Esophagus squamous epithelium (tissue), 5 donors: Measurements from ENCODE around the gene FRMD4A. TPM values are rescaled to one million over a fixed set of nuclear protein-coding genes. Genes with fewer than 3 reads are reported as not detected.
"Not testable (repeated sequence)": the region's sequence is repeated elsewhere in the genome, so short reads cannot be mapped to it uniquely, and the experiment has no call there.

Experiments
- DNase-seq: peaks from one replicate; lab custom pipeline; 2025; lab: John Stamatoyannopoulos, UW
- H3K27ac ChIP-seq, 4 donors: fragments of 200-600 bp; sonication (generic); one replicate each; pipeline ENCODE4 v1.5.1; 2016 to 2019; ENCODE audit warnings: mild to moderate bottlenecking in 1 of 4
- H3K27me3 ChIP-seq, 4 donors: fragments of 200-600 bp; sonication (generic); 1 replicate in 3 of 4; 2 replicates in 1 of 4; pipeline versions ENCODE4 v1.5.1 to v1.6.0; 2017 to 2021; ENCODE audit warnings: antibody characterized with exemption in 1 of 4
- H3K36me3 ChIP-seq, 3 donors: fragments of 200-600 bp; sonication (generic); one replicate each; pipeline ENCODE4 v1.5.1; 2016 to 2019
- H3K4me1 ChIP-seq, 3 donors: fragments of 200-600 bp; sonication (generic); one replicate each; pipeline ENCODE4 v1.5.1; 2017 to 2019
- H3K4me3 ChIP-seq, 4 donors: fragments of 200-600 bp; sonication (generic); 1 replicate in 3 of 4; 2 replicates in 1 of 4; pipeline ENCODE4 v1.5.1; 2016 to 2019; ENCODE audit warnings: mild to moderate bottlenecking in 2 of 4, moderate library complexity in 1 of 4
- H3K9me3 ChIP-seq, 3 donors: fragments of 200-600 bp; sonication (generic); one replicate each; pipeline ENCODE4 v1.5.1; 2016 to 2019
- CTCF ChIP-seq, 6 experiments: fragments of 450-650 bp in 4 of 6; fragments of 200-600 bp in 2 of 6; sonication (generic) in 2 of 6; IDR thresholded peaks; one replicate each; pipeline ENCODE4 v1.5.1; 2016 to 2019; ENCODE audit warnings: antibody characterized with exemption in 6 of 6, mild to moderate bottlenecking in 4 of 6, moderate library complexity in 4 of 6
- POLR2A ChIP-seq, 4 donors: fragments of 450-650 bp; IDR thresholded peaks; one replicate each; pipeline ENCODE4 v1.6.1; 2017; ENCODE audit warnings: antibody characterized with exemption in 4 of 4, mild to moderate bottlenecking in 4 of 4, moderate library complexity in 3 of 4
- WGBS, 2 donors: methylation state at CpG; one replicate each; pipeline ENCODE4 v1.1.5; 2018; 5-methylcytosine and 5-hydroxymethylcytosine counted together
- intact Hi-C: fragments of 100-400 bp; cut with DNase I; formaldehyde crosslinking; loops from one replicate; pipeline ENCODE4 v1.15.0; 2022
- total RNA-seq, 4 donors: library from RNA; depleted of rRNA; stranded (reverse); fragments of >200 nt; gene quantifications; one replicate each; pipeline ENCODE4 v1.1.0, GENCODE V29; 2016
- donor health status: DM: yes; HTN: yes; CAD: no.

FRMD4A gene
- total RNA-seq, 4 donors from 2014 or later = 7.3 to 15.3 (median 8.6) TPM

GRCh38 chr10:13867822-13868221, 462.9 kb downstream of the FRMD4A start:
- no peaks in the 10 kb centered on the region for H3K36me3 ChIP-seq
- no peaks in the 10 kb centered on the region for H3K27me3 ChIP-seq
- H3K4me3 ChIP-seq = no peak overlapping the region
- no peak for DNase-seq
- H3K4me1 ChIP-seq = peaks cover 0 to 5% (median 4%) of the 10 kb centered on the region in 3 donors
- no peak overlapping the region for H3K27ac ChIP-seq
- intact Hi-C loops = no loop called here
- no peaks in the 10 kb centered on the region for H3K9me3 ChIP-seq
- 78% methylated on average over 1 of the region's 1 CpG for WGBS, 2 donors
- TF ChIP-seq CTCF (IDR thresholded peaks at IDR 0.05) = no peak
- TF ChIP-seq POLR2A (IDR thresholded peaks at IDR 0.05) = no peak

- TF ChIP-seq POLR2A (IDR thresholded peaks at IDR 0.05) (no peak), CTCF (IDR thresholded peaks at IDR 0.05) (no peak)
- intact Hi-C loops = no loop called here
- DNase-seq = no peak
- Histone ChIP-seq H3K36me3 (no peaks in the 10 kb centered on the region), H3K27ac (peak overlapping the region in 2 of 4 donors; percentile 5 to 71), H3K9me3 (no peaks in the 10 kb centered on the region), H3K4me1 (peaks cover 0 to 11% (median 4%) of the 10 kb centered on the region in 3 donors), H3K4me3 (no peak overlapping the region), H3K27me3 (no peaks in the 10 kb centered on the region)
- WGBS, 2 donors = 70 to 77% methylated on average over 10 to 12 of the region's 12 CpGs
Measured at GRCh38 chr10:13865758-13866491, 464.8 kb downstream of the FRMD4A start.

- H3K36me3 ChIP-seq, DNase-seq, H3K4me3 ChIP-seq, H3K9me3 ChIP-seq, intact Hi-C loops, H3K27me3 ChIP-seq: not testable (repeated sequence)
- 94 to 95% methylated on average over 4 of the region's 4 CpGs for WGBS, 2 donors
- Histone ChIP-seq H3K4me1 (peaks cover 0 to 11% (median 4%) of the 10 kb centered on the region in 3 donors), H3K27ac (peak overlapping the region in 1 of 4 donors; percentile 71)
Measured at GRCh38 chr10:13865220-13865619, 465.5 kb downstream of the FRMD4A start.

- intact Hi-C loops = no loop called here
- no peaks in the 10 kb centered on the region for H3K36me3 ChIP-seq
- H3K4me3 ChIP-seq = no peak overlapping the region
- no peaks in the 10 kb centered on the region for H3K9me3 ChIP-seq
- no peak for DNase-seq
- TF ChIP-seq CTCF (IDR thresholded peaks at IDR 0.05) (no peak), POLR2A (IDR thresholded peaks at IDR 0.05) (no peak)
- 40 to 50% methylated on average over 3 of the region's 3 CpGs for WGBS, 2 donors
- peak overlapping the region in 2 of 4 donors; percentile 13 to 21 for H3K27ac ChIP-seq
- no peaks in the 10 kb centered on the region for H3K27me3 ChIP-seq
- peaks cover 0 to 11% (median 4%) of the 10 kb centered on the region in 3 donors for H3K4me1 ChIP-seq
Measured at GRCh38 chr10:13862546-13863233, 468.0 kb downstream of the FRMD4A start.

- TF ChIP-seq CTCF (IDR thresholded peaks at IDR 0.05) = no peak
- no peak for TF ChIP-seq POLR2A (IDR thresholded peaks at IDR 0.05)
- 88 to 89% methylated on average over 13 to 14 of the region's 14 CpGs for WGBS, 2 donors
- H3K4me1 ChIP-seq = peaks cover 0 to 11% (median 4%) of the 10 kb centered on the region in 3 donors
- no peak for DNase-seq
- H3K27me3 ChIP-seq = no peaks in the 10 kb centered on the region
- no peaks in the 10 kb centered on the region for H3K9me3 ChIP-seq
- H3K27ac ChIP-seq = no peak overlapping the region
- H3K4me3 ChIP-seq = no peak overlapping the region
- H3K36me3 ChIP-seq = no peaks in the 10 kb centered on the region
- intact Hi-C loops = no loop called here
Measured at GRCh38 chr10:13860886-13861285, 469.8 kb downstream of the FRMD4A start.
